ENCODE data around the gene AKR1B1.

The AKR1B1 gene

DNA sequence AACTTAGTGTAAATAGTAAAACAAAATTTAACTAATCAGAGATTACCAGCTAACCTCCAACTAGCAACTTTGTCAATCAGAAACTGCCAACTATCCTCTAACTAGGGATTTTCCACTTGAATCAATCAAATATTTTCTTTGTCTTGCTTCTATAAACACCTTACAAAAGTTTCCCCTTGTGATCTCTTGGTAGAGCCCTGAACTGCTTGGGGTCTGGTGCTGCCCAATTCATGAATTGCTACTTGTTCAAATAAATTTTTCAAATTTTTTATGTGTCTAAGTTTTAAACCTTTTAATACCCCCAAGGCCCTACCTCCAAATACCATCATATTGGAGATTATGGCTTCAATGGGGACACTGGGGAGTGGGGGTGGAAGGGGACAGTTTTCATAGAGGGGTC, 24.0 kb upstream of the AKR1B1 start:
- Histone ChIP-seq H3K4me1 (ENCODE audit: control insufficient read depth, insufficient read depth, low read depth, low read length) (no peaks in the 10 kb centered on the region), H2BK5ac (ENCODE audit: low read depth, low read length, poor library complexity, severe bottlenecking) (no peak overlapping the region), H2BK120ac (ENCODE audit: low read depth, low read length) (no peak overlapping the region), H3K14ac (ENCODE audit: low read length in 2 of 2) (no peak overlapping the region), H3K9me3 (ENCODE audit: control insufficient read depth, low read length) (no peaks in the 10 kb centered on the region), H3K27me3 (ENCODE audit: control insufficient read depth in 1 of 2, insufficient read depth in 1 of 2, low read length in 2 of 2) (no peaks in the 10 kb centered on the region), H2BK15ac (ENCODE audit: low read depth, poor library complexity, severe bottlenecking) (no peak overlapping the region), H2AFZ (ENCODE audit: low read depth, low read length) (no peak overlapping the region), H3K27ac (ENCODE audit: low read length, poor library complexity, severe bottlenecking) (no peak overlapping the region), H3K4me2 (ENCODE audit: low read length, poor library complexity, severe bottlenecking) (no peak overlapping the region), H3K23ac (ENCODE audit: low read length in 2 of 2) (no peak overlapping the region), H3K18ac (ENCODE audit: low read depth in 1 of 2, low read length in 2 of 2) (no peak overlapping the region), H3K4me3 (ENCODE audit: insufficient read depth in 1 of 2, low read depth in 1 of 2, low read length in 2 of 2) (no peak overlapping the region), H3K36me3 (ENCODE audit: control insufficient read depth in 1 of 2, insufficient read depth in 2 of 2, low read depth in 1 of 2, low read length in 2 of 2) (no peaks in the 10 kb centered on the region), H3K79me1 (replicated peaks; ENCODE audit: low read length, poor library complexity, severe bottlenecking) (no peaks in the 10 kb centered on the region), H2AK5ac (ENCODE audit: low read length, severe bottlenecking) (no peak overlapping the region), H4K91ac (ENCODE audit: low read length) (no peak overlapping the region), H3K9ac (ENCODE audit: low read length) (no peak overlapping the region), H2BK12ac (ENCODE audit: low read length in 2 of 2) (no peak overlapping the region), H4K8ac (ENCODE audit: low read length) (no peak overlapping the region), H3K4ac (ENCODE audit: low read depth in 1 of 2, low read length in 2 of 2) (no peak overlapping the region)
- no peak for DNase-seq

DNA sequence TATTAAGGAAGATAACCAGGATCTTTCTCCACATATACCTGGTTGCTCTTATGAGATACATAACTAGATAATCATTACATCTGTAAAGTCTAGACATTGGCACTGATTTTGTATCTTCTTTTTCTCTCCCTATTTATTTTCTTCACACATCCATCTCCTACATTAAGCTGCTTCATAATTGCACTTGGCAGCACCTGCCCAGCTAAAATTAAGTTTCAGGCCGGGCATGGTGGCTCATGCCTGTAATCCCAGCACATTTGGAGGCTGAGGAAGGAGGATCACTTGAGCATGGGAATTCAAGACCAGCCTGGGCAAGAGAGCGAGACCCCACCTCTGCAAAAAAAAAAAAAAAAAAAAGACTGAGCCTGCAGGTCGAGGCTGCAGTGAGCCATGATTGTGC, 22.3 kb upstream of the AKR1B1 start:
- Histone ChIP-seq H3K36me3 (ENCODE audit: control insufficient read depth in 1 of 2, insufficient read depth in 2 of 2, low read depth in 1 of 2, low read length in 2 of 2) (no peaks in the 10 kb centered on the region), H2AFZ (ENCODE audit: low read depth, low read length) (no peak overlapping the region), H3K27ac (ENCODE audit: low read length, poor library complexity, severe bottlenecking) (no peak overlapping the region), H2BK5ac (ENCODE audit: low read depth, low read length, poor library complexity, severe bottlenecking) (no peak overlapping the region), H2AK5ac (ENCODE audit: low read length, severe bottlenecking) (no peak overlapping the region), H4K8ac (ENCODE audit: low read length) (no peak overlapping the region), H4K91ac (ENCODE audit: low read length) (no peak overlapping the region), H3K9me3 (ENCODE audit: control insufficient read depth, low read length) (no peaks in the 10 kb centered on the region), H3K9ac (ENCODE audit: low read length) (no peak overlapping the region), H3K4me1 (ENCODE audit: control insufficient read depth, insufficient read depth, low read depth, low read length) (no peaks in the 10 kb centered on the region), H3K4me3 (ENCODE audit: insufficient read depth in 1 of 2, low read depth in 1 of 2, low read length in 2 of 2) (no peak overlapping the region), H3K27me3 (ENCODE audit: control insufficient read depth in 1 of 2, insufficient read depth in 1 of 2, low read length in 2 of 2) (no peaks in the 10 kb centered on the region), H3K4ac (ENCODE audit: low read depth in 1 of 2, low read length in 2 of 2) (peak overlapping the region in 1 of 2 experiments; percentile 15), H2BK15ac (ENCODE audit: low read depth, poor library complexity, severe bottlenecking) (no peak overlapping the region), H2BK12ac (ENCODE audit: low read length in 2 of 2) (no peak overlapping the region), H3K4me2 (ENCODE audit: low read length, poor library complexity, severe bottlenecking) (no peak overlapping the region), H3K23ac (ENCODE audit: low read length in 2 of 2) (no peak overlapping the region), H3K14ac (ENCODE audit: low read length in 2 of 2) (no peak overlapping the region), H2BK120ac (ENCODE audit: low read depth, low read length) (no peak overlapping the region), H3K18ac (ENCODE audit: low read depth in 1 of 2, low read length in 2 of 2) (no peak overlapping the region), H3K79me1 (replicated peaks; ENCODE audit: low read length, poor library complexity, severe bottlenecking) (no peaks in the 10 kb centered on the region)
- no peak for DNase-seq
- WGBS = 92% methylated on average over 2 of the region's 3 CpGs

DNA sequence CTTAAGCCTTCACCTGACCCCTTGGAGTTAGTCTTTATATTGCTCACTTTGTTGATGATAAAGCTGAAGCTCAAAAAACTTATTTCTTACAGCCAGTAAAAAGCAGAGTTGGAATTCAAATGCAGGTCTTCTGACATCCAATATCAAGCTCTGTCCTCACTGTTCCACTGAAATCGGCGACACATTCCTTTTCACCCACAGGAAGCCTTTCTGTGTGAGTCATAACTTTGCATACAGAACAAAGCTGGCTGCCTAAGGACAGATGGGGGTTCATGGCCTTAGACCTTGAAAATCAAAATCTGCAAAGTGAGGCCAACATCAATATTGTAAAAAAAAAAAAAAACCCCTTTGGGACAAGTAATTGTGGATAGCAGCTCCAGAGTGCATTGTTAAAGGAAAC, 21.8 kb upstream of the AKR1B1 start:
- H4K8ac ChIP-seq (ENCODE audit: low read length) = no peak overlapping the region
- no peak overlapping the region for H2BK120ac ChIP-seq (ENCODE audit: low read depth, low read length)
- 0% methylated on average over 2 of the region's 2 CpGs for WGBS
- H3K4me1 ChIP-seq (ENCODE audit: control insufficient read depth, insufficient read depth, low read depth, low read length) = no peaks in the 10 kb centered on the region
- no peak overlapping the region for H3K4ac ChIP-seq (ENCODE audit: low read depth in 1 of 2, low read length in 2 of 2)
- no peak overlapping the region for H2BK12ac ChIP-seq (ENCODE audit: low read length in 2 of 2)
- H3K27me3 ChIP-seq (ENCODE audit: control insufficient read depth in 1 of 2, insufficient read depth in 1 of 2, low read length in 2 of 2) = no peaks in the 10 kb centered on the region
- H2BK5ac ChIP-seq (ENCODE audit: low read depth, low read length, poor library complexity, severe bottlenecking) = no peak overlapping the region
- H3K23ac ChIP-seq (ENCODE audit: low read length in 2 of 2) = no peak overlapping the region
- DNase-seq = peak; percentile 71
- H3K9ac ChIP-seq (ENCODE audit: low read length) = peak overlapping the region; percentile 9
- no peak overlapping the region for H3K27ac ChIP-seq (ENCODE audit: low read length, poor library complexity, severe bottlenecking)
- no peak overlapping the region for H3K14ac ChIP-seq (ENCODE audit: low read length in 2 of 2)
- H2AFZ ChIP-seq (ENCODE audit: low read depth, low read length) = no peak overlapping the region
- H3K79me1 ChIP-seq (replicated peaks; ENCODE audit: low read length, poor library complexity, severe bottlenecking) = no peaks in the 10 kb centered on the region
- no peak overlapping the region for H2BK15ac ChIP-seq (ENCODE audit: low read depth, poor library complexity, severe bottlenecking)
- no peak overlapping the region for H3K4me2 ChIP-seq (ENCODE audit: low read length, poor library complexity, severe bottlenecking)
- no peaks in the 10 kb centered on the region for H3K9me3 ChIP-seq (ENCODE audit: control insufficient read depth, low read length)
- no peak overlapping the region for H3K18ac ChIP-seq (ENCODE audit: low read depth in 1 of 2, low read length in 2 of 2)
- no peak overlapping the region for H4K91ac ChIP-seq (ENCODE audit: low read length)
- no peak overlapping the region for H2AK5ac ChIP-seq (ENCODE audit: low read length, severe bottlenecking)
- no peaks in the 10 kb centered on the region for H3K36me3 ChIP-seq (ENCODE audit: control insufficient read depth in 1 of 2, insufficient read depth in 2 of 2, low read depth in 1 of 2, low read length in 2 of 2)
- H3K4me3 ChIP-seq (ENCODE audit: insufficient read depth in 1 of 2, low read depth in 1 of 2, low read length in 2 of 2) = no peak overlapping the region

DNA sequence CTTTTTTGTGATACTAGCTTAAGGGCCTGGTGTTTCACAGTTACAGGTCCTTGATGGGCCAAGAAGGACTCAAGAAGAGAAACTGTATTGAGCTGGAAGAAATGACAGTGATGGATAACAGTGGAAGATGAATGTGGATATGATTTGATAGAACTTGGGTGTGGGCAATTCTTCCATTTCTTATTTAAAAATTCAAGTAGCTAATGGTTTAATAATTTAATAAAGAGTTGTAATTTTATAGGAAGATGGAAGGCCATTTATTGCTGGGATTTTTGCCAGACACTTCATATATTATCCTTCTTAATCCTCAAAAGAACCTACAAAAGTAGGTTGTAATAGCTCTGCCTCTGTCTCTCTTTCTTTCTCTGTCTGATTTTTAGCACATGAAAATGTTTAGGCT, 21.3 kb upstream of the AKR1B1 start:
- Histone ChIP-seq H2BK12ac (ENCODE audit: low read length in 2 of 2) (no peak overlapping the region), H3K18ac (ENCODE audit: low read depth in 1 of 2, low read length in 2 of 2) (no peak overlapping the region), H3K4me1 (ENCODE audit: control insufficient read depth, insufficient read depth, low read depth, low read length) (no peaks in the 10 kb centered on the region), H3K14ac (ENCODE audit: low read length in 2 of 2) (no peak overlapping the region), H3K36me3 (ENCODE audit: control insufficient read depth in 1 of 2, insufficient read depth in 2 of 2, low read depth in 1 of 2, low read length in 2 of 2) (no peaks in the 10 kb centered on the region), H4K91ac (ENCODE audit: low read length) (no peak overlapping the region), H2AFZ (ENCODE audit: low read depth, low read length) (no peak overlapping the region), H3K9ac (ENCODE audit: low read length) (peak overlapping the region; percentile 9), H3K9me3 (ENCODE audit: control insufficient read depth, low read length) (no peaks in the 10 kb centered on the region), H3K4ac (ENCODE audit: low read depth in 1 of 2, low read length in 2 of 2) (no peak overlapping the region), H2BK120ac (ENCODE audit: low read depth, low read length) (no peak overlapping the region), H3K4me3 (ENCODE audit: insufficient read depth in 1 of 2, low read depth in 1 of 2, low read length in 2 of 2) (no peak overlapping the region), H3K27ac (ENCODE audit: low read length, poor library complexity, severe bottlenecking) (no peak overlapping the region), H2BK5ac (ENCODE audit: low read depth, low read length, poor library complexity, severe bottlenecking) (no peak overlapping the region), H3K23ac (ENCODE audit: low read length in 2 of 2) (no peak overlapping the region), H3K27me3 (ENCODE audit: control insufficient read depth in 1 of 2, insufficient read depth in 1 of 2, low read length in 2 of 2) (no peaks in the 10 kb centered on the region), H3K79me1 (replicated peaks; ENCODE audit: low read length, poor library complexity, severe bottlenecking) (no peaks in the 10 kb centered on the region), H4K8ac (ENCODE audit: low read length) (no peak overlapping the region), H2BK15ac (ENCODE audit: low read depth, poor library complexity, severe bottlenecking) (no peak overlapping the region), H2AK5ac (ENCODE audit: low read length, severe bottlenecking) (no peak overlapping the region), H3K4me2 (ENCODE audit: low read length, poor library complexity, severe bottlenecking) (no peak overlapping the region)
- no peak for DNase-seq
